ENCODE data around the gene C5AR1.
A peak's percentile ranks its signal among the peaks of the same experiment; 100 is the strongest.
"Not testable (repeated sequence)": the region's sequence is repeated elsewhere in the genome, so short reads cannot be mapped to it uniquely, and the experiment has no call there.

Gene C5AR1

GRCh38 chr19:47336765-47337718 lies 27.4 kb downstream of the C5AR1 start:
- H3K9me3 Mint-ChIP-seq; H3K4me3 Mint-ChIP-seq; H3K27me3 Mint-ChIP-seq; H3K4me1 Mint-ChIP-seq (ENCODE audit: low read depth); H3K36me3 Mint-ChIP-seq (ENCODE audit: low read depth): not testable (repeated sequence)
- peak overlapping the region; percentile 11 for H3K27ac Mint-ChIP-seq

GRCh38 chr19:47339196-47339880 lies 29.7 kb downstream of the C5AR1 start:
- H3K27ac Mint-ChIP-seq: no peak overlapping the region
- H3K9me3 Mint-ChIP-seq: no peaks in the 10 kb centered on the region
- H3K36me3 Mint-ChIP-seq (ENCODE audit: low read depth): no peaks in the 10 kb centered on the region
- no peak overlapping the region for H3K4me3 Mint-ChIP-seq
- H3K27me3 Mint-ChIP-seq: no peaks in the 10 kb centered on the region
- peaks cover 9% of the 10 kb centered on the region for H3K4me1 Mint-ChIP-seq (ENCODE audit: low read depth)

GRCh38 chr19:47340477-47341208 lies 31.0 kb downstream of the C5AR1 start:
- no peaks in the 10 kb centered on the region for H3K36me3 Mint-ChIP-seq (ENCODE audit: low read depth)
- no peaks in the 10 kb centered on the region for H3K27me3 Mint-ChIP-seq
- no peaks in the 10 kb centered on the region for H3K9me3 Mint-ChIP-seq
- no peak overlapping the region for H3K4me3 Mint-ChIP-seq
- no peak overlapping the region for H3K27ac Mint-ChIP-seq
- H3K4me1 Mint-ChIP-seq (ENCODE audit: low read depth): peaks cover 9% of the 10 kb centered on the region

GRCh38 chr19:47341734-47342133 lies 32.1 kb downstream of the C5AR1 start:
- Mint-ChIP-seq H3K27ac (no peak overlapping the region), H3K4me1 (ENCODE audit: low read depth) (peaks cover under 1% of the 10 kb centered on the region), H3K4me3 (no peak overlapping the region), H3K27me3 (no peaks in the 10 kb centered on the region), H3K36me3 (ENCODE audit: low read depth) (no peaks in the 10 kb centered on the region), H3K9me3 (no peaks in the 10 kb centered on the region)

- no peak overlapping the region for H3K4me3 Mint-ChIP-seq
- H3K4me1 Mint-ChIP-seq (ENCODE audit: low read depth): peaks cover under 1% of the 10 kb centered on the region
- H3K27me3 Mint-ChIP-seq: no peaks in the 10 kb centered on the region
- no peaks in the 10 kb centered on the region for H3K9me3 Mint-ChIP-seq
- H3K36me3 Mint-ChIP-seq (ENCODE audit: low read depth): no peaks in the 10 kb centered on the region
- H3K27ac Mint-ChIP-seq: no peak overlapping the region
These were observed 33.6 kb downstream of the C5AR1 start for GRCh38 chr19:47343194-47343802.

- peaks cover 5% of the 10 kb centered on the region for H3K36me3 Mint-ChIP-seq (ENCODE audit: low read depth)
- H3K27me3 Mint-ChIP-seq: no peaks in the 10 kb centered on the region
- no peak overlapping the region for H3K27ac Mint-ChIP-seq
- H3K4me1 Mint-ChIP-seq (ENCODE audit: low read depth): peaks cover 11% of the 10 kb centered on the region
- H3K4me3 Mint-ChIP-seq: no peak overlapping the region
- H3K9me3 Mint-ChIP-seq: no peaks in the 10 kb centered on the region
These were observed 34.8 kb downstream of the C5AR1 start for GRCh38 chr19:47344425-47344824.

- H3K9me3 Mint-ChIP-seq, H3K4me3 Mint-ChIP-seq, H3K27ac Mint-ChIP-seq, H3K27me3 Mint-ChIP-seq: not testable (repeated sequence)
- Mint-ChIP-seq H3K4me1 (ENCODE audit: low read depth) (peaks cover 26% of the 10 kb centered on the region), H3K36me3 (ENCODE audit: low read depth) (peaks cover 19% of the 10 kb centered on the region)
These were observed 36.4 kb downstream of the C5AR1 start for GRCh38 chr19:47346024-47346423.

GRCh38 chr19:47348819-47349795 lies 39.4 kb downstream of the C5AR1 start, which contains the start of gene DHX34:
TSS of gene DHX34 (plus strand) at chr19:47349315. CDS start at chr19:47353031, 3,716 bp downstream.
- peak within 1 kb of the TSS; percentile 94 for H3K27ac Mint-ChIP-seq
- H3K4me1 Mint-ChIP-seq (ENCODE audit: low read depth): peaks cover 40% of the 10 kb centered on the region
- H3K9me3 Mint-ChIP-seq: peaks cover 4% of the 10 kb centered on the region
- peaks cover 47% of the 10 kb centered on the region for H3K36me3 Mint-ChIP-seq (ENCODE audit: low read depth)
- peak within 1 kb of the TSS; percentile 91 for H3K4me3 Mint-ChIP-seq
- no peaks in the 10 kb centered on the region for H3K27me3 Mint-ChIP-seq

GRCh38 chr19:47350630-47351029 lies 41.0 kb downstream of the C5AR1 start:
- H3K4me3 Mint-ChIP-seq: peak overlapping the region; percentile 66
- peaks cover 44% of the 10 kb centered on the region for H3K4me1 Mint-ChIP-seq (ENCODE audit: low read depth)
- peak overlapping the region; percentile 88 for H3K27ac Mint-ChIP-seq
- H3K27me3 Mint-ChIP-seq: no peaks in the 10 kb centered on the region
- H3K9me3 Mint-ChIP-seq: peaks cover 4% of the 10 kb centered on the region
- peaks cover 57% of the 10 kb centered on the region for H3K36me3 Mint-ChIP-seq (ENCODE audit: low read depth)

- H3K36me3 Mint-ChIP-seq (ENCODE audit: low read depth): peaks cover 65% of the 10 kb centered on the region
- H3K9me3 Mint-ChIP-seq: peaks cover 4% of the 10 kb centered on the region
- H3K27me3 Mint-ChIP-seq: no peaks in the 10 kb centered on the region
- H3K4me3 Mint-ChIP-seq: no peak overlapping the region
- peak overlapping the region; percentile 12 for H3K27ac Mint-ChIP-seq
- H3K4me1 Mint-ChIP-seq (ENCODE audit: low read depth): peaks cover 44% of the 10 kb centered on the region
These were observed 41.9 kb downstream of the C5AR1 start for GRCh38 chr19:47351548-47351947.

GRCh38 chr19:47352095-47352494 lies 42.4 kb downstream of the C5AR1 start:
- peaks cover 4% of the 10 kb centered on the region for H3K9me3 Mint-ChIP-seq
- H3K4me3 Mint-ChIP-seq: no peak overlapping the region
- no peaks in the 10 kb centered on the region for H3K27me3 Mint-ChIP-seq
- H3K4me1 Mint-ChIP-seq (ENCODE audit: low read depth): peaks cover 44% of the 10 kb centered on the region
- H3K36me3 Mint-ChIP-seq (ENCODE audit: low read depth): peaks cover 70% of the 10 kb centered on the region
- H3K27ac Mint-ChIP-seq: no peak overlapping the region

- H3K4me1 Mint-ChIP-seq (ENCODE audit: low read depth): peaks cover 43% of the 10 kb centered on the region
These were observed 43.6 kb downstream of the C5AR1 start for GRCh38 chr19:47353307-47353712.

GRCh38 chr19:47356900-47357299 lies 47.2 kb downstream of the C5AR1 start:
- Mint-ChIP-seq H3K27me3 (no peaks in the 10 kb centered on the region), H3K4me1 (ENCODE audit: low read depth) (peaks cover 11% of the 10 kb centered on the region), H3K36me3 (ENCODE audit: low read depth) (peaks cover 89% of the 10 kb centered on the region), H3K4me3 (no peak overlapping the region), H3K27ac (no peak overlapping the region), H3K9me3 (no peaks in the 10 kb centered on the region)

More at GRCh38 chr19:47353307-47353712, 43.6 kb downstream of the C5AR1 start:
- no peak overlapping the region for H3K4me3 Mint-ChIP-seq
- no peak overlapping the region for H3K27ac Mint-ChIP-seq
- peaks cover 4% of the 10 kb centered on the region for H3K9me3 Mint-ChIP-seq
- no peaks in the 10 kb centered on the region for H3K27me3 Mint-ChIP-seq
- peaks cover 81% of the 10 kb centered on the region for H3K36me3 Mint-ChIP-seq (ENCODE audit: low read depth)

All from stimulated activated naive CD8-positive, alpha-beta T cell treated with anti-CD3 and anti-CD28 coated beads, Interleukin-15, Interleukin-2, amounts not matched to agents 100 ng/mL and 50 ng/mL, for 24 hours (primary cell).